Stimulated activated CD8-positive, alpha-beta memory T cell treated with anti-CD3 and anti-CD28 coated beads, Interleukin-7, amount 100 ng/mL, for 4 hours (primary cell): ENCODE data around the gene CASP10.

ENCODE experiments used
- DNase-seq, 2 donors: peaks; one replicate each; pipeline ENCODE4 v3.0.0-alpha.2; 2020; ENCODE audit warnings: low read depth in 2 of 2

Gene CASP10

GRCh38 chr2:201258666-201259615, 76.0 kb downstream of the CASP10 start:
- no peak for DNase-seq

- peak; percentile 40 to 42 for DNase-seq
Measured at GRCh38 chr2:201260302-201260800, 77.4 kb downstream of the CASP10 start, which contains the start of gene CASP8. Gene CASP8 (plus strand): TSS chr2:201260536. CDS start chr2:201266487, 5,951 bp downstream.

DNA sequence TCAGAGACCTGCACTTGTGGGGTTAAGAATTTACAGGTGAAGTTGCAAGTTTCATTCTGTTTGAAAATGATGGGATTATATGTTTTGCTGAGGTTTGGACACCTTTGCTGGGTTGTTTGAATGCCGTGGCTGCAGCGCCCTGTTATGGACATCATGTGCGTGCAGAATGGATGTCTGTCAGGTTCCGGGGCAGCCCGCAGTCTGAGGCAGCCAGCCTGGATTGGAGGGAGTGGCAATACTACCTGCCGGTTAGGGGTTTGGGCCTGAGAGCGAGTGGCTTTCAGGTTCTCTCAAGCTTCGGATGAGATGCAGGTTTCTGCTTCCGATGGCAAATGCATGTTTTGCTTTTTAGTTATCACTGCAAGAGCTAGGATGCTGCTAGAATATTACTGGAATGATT, 78.5 kb downstream of the CASP10 start:
- DNase-seq, result peak in 1 of 2 donors; percentile 23

GRCh38 chr2:201261906-201262305, 79.0 kb downstream of the CASP10 start:
- no peak for DNase-seq

DNA sequence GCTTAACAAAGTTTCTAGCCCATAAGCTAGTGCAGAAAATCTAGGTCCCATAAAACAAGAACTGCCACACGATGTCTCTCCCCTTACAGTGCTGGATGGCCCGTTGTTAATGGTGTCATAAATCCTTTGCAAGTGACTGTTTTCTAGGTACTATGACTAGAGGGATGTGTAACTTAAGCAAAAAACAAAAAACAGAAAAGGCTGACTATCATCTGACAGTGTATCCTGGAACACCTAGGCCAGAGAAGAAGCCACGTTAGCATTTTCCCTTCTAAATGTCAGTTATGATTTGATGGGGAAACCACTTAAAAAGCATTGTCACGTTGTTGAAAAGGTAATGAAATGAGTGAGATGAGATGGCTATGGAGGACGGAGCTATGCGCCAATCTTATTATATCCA, 79.8 kb downstream of the CASP10 start:
- DNase-seq, result no peak

DNA sequence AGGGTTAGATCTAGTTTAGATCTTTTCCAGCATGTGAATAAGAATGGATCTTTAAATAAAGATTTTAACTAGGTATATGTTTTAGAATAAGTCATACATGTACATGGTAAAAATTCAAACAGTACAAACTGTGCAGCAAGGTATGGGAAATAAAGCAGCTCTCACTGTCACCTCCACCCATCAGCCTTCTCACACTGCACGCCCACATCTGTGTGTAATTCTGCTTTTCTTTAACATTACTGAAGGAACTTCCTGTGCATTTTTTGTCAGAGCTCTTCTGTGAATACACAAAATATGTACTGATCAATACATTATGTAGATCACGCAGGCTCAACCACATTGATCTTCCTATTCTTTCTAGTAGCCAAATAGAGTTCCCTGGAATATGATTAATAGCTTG, 80.8 kb downstream of the CASP10 start:
- no peak for DNase-seq

DNA sequence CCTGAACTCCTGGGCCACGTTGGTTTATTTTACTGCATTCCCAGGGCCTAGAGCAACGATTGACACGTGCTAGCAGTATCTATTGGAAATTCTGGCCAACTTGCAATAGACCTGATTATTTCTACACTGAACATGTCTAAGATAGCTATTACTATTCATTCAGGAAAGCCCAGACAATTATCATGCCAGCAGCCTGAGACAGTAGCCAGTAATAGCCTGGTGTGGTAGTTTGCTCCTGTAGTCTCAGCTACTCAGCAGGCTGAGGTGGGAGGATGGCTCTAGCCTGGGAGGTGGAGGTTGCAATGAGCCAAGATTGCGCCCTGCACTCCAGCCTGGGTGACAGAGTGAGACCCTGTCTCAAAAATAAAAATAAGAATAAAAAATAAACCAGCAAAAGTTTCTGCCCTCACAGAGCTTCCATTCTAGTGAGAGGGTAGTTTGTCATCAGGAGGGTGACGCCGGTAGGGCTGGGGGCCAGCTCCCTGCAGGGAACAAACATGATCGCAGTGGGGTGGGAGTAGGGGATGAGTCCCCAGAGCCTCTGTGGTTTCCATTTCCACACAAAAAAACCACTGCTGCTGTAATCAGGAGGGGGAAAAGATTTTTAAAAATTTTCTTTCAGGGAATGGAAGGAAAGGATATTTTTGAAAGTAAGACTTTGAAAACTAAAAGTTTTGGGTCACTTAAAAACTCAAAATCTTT, 81.7 kb downstream of the CASP10 start:
- no peak for DNase-seq

- no peak for DNase-seq
Measured at GRCh38 chr2:201266629-201267028, 83.7 kb downstream of the CASP10 start.

DNA sequence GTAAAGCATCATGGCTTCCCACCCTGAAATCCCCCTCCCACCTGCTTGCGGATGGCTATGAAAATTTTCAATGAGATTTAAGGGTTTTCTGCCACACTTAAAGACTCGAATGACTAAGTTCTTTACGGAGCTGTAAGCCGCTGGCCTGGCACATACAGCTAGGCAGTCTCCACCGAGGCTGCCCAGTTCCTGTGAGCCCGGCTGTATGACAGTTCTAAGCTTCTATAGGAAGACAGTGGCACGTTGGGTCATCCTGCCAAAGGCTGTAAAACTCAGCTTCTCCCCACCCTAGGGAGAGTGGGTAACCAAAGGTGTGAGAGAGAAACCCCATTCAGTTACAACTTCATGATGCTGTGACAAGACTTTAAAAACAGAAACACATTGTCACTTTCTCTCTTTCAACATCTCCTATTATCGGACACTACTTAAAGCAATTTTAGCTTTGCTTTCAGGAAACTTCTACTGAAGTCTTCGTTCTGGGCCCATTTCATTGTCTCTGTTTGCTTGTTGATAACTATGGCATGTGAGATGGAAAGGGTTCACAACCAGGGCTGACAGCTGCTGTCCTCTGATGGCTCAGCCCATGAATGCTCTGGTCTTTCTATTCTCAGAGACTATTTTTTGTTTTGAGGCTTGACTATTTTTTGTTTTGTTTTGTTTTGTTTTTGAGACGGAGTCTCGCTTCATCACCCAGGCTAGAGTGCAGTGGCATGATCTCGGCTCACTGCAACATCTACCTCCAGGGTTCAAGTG, 84.5 kb downstream of the CASP10 start:
- DNase-seq, result no peak

DNA sequence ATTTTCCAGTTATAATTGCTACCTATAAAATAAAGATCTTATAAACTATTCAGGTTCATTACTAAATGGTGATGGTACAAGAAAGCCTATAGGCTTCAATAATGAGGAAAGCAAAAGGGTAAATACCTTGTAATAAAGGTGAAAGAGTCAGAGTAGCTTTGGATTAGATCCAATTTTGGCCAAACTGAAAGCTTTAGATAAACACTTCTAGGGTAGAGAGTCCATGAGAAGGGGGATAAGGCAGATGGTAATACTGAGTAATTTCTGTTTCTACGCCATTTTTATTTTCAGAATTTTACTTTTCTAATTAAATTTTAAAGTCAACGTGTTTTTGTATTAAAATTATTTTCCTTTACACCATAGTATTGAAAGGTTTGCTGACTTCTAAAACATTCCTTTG, 86.8 kb downstream of the CASP10 start:
- no peak for DNase-seq

GRCh38 chr2:201270293-201271001, 87.5 kb downstream of the CASP10 start:
- DNase-seq, result no peak

DNA sequence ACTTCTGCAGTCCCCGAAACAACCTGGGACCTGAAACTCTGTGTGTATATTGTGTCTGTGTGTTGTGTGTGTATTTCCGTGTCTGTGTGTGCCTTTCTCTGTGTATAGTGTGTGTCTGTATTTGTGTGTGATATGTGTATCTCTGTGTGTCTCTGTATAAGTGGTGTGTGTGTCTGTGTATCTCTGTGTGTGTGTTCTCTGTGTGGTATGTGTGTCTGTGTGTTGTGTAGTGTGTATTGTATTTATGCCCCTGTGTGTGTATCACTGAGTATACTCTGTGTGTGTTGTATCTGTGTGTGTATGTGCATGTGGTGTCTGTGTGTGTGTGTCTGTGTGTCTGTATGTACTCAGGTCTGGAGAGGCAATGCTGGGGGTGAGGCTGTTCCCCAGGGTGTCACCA, 89.0 kb downstream of the CASP10 start:
- DNase-seq, result no peak

GRCh38 chr2:201273330-201273983, 90.5 kb downstream of the CASP10 start:
- DNase-seq, result no peak

- no peak for DNase-seq
Measured at GRCh38 chr2:201275069-201275468, 92.1 kb downstream of the CASP10 start.

- DNase-seq, result no peak
Measured at GRCh38 chr2:201275990-201276389, 93.0 kb downstream of the CASP10 start.

GRCh38 chr2:201276511-201276910, 93.6 kb downstream of the CASP10 start:
- no peak for DNase-seq
